ES-I3 (cell line): ENCODE measurements around the gene CLDN19.
"Not testable (repeated sequence)": the region's sequence is repeated elsewhere in the genome, so short reads cannot be mapped to it uniquely, and the experiment has no call there.

Source experiments
- H3K36me3 ChIP-seq: 2 replicates; pipeline ENCODE4 v1.6.1; 2013; ENCODE audit warnings: mild to moderate bottlenecking, low read length, control low read depth, moderate library complexity; ENCODE audit not compliant: insufficient read depth
- H3K4me1 ChIP-seq: 2 replicates; pipeline ENCODE4 v1.6.1; 2013; ENCODE audit warnings: mild to moderate bottlenecking, control low read depth, low read length; ENCODE audit not compliant: insufficient read depth
- H3K9ac ChIP-seq: 2 replicates; pipeline ENCODE4 v1.6.1; 2013; ENCODE audit warnings: low read depth, mild to moderate bottlenecking, low read length, moderate library complexity
- H3K9me3 ChIP-seq: 2 replicates; pipeline ENCODE4 v1.6.1; 2013; ENCODE audit warnings: mild to moderate bottlenecking, low read length, moderate library complexity; ENCODE audit not compliant: control insufficient read depth, insufficient read depth

CLDN19 gene

DNA sequence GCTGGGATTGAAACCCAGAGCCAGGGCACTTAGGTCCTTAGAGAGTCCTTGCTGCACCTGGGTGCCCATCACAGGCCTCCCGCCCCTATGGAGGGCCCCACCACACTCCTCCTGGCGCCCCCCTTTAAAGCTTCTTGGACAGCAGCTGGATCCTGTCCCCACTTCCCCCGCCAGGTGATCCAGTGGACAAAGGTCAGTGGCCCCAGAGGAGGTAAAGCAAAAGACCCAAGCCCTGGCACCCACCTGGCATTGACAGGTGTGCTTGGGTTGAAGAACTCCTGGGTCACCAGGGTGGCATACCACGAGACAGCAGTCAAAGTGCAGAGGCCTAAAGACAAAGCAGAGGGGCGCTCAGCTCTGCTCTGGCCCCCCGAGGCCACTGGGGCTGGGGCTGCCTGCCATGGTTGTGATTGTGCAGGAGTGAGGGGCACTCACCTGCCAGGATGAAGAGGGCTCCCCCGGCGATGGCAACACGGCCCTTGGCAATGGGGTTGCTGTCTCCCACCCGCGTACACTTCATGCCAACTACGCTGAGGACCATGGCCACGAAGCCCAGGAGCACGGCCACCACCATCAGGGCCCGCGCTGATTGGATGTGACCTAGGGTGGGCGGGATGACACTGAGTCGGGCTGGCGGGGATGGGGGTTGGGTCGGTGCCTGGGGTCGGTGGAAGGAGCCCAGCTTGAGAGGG is 1.9 kb downstream of the CLDN19 start:
- H3K9ac ChIP-seq, result no peak overlapping the region
- H3K9me3 ChIP-seq, result no peaks in the 10 kb centered on the region
- H3K4me1 ChIP-seq, result peaks cover 36% of the 10 kb centered on the region
- no peaks in the 10 kb centered on the region for H3K36me3 ChIP-seq

DNA sequence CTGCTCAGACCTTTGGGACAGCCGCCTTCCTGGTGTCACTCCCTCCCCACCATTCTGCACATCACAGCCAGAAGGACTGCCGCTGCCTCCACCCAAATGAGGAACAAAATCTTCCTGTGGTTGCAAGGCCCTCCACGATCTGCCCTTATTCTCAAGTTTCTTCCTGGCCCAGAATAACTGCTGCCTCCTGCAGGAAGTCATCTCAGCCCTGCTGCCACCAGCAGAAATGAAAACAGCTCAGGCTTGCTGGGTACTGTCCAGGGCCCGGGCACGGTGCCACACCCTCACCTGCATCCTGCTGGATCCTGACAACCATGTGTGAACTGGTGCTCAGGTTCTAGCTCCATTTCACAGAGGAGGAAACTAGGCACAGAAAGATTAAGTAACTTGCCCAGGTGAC is 2.8 kb downstream of the CLDN19 start:
- Histone ChIP-seq H3K9me3 (no peaks in the 10 kb centered on the region), H3K36me3 (no peaks in the 10 kb centered on the region), H3K4me1 (peaks cover 33% of the 10 kb centered on the region; the same call in 1 of the 2 replicates), H3K9ac (no peak overlapping the region)

DNA sequence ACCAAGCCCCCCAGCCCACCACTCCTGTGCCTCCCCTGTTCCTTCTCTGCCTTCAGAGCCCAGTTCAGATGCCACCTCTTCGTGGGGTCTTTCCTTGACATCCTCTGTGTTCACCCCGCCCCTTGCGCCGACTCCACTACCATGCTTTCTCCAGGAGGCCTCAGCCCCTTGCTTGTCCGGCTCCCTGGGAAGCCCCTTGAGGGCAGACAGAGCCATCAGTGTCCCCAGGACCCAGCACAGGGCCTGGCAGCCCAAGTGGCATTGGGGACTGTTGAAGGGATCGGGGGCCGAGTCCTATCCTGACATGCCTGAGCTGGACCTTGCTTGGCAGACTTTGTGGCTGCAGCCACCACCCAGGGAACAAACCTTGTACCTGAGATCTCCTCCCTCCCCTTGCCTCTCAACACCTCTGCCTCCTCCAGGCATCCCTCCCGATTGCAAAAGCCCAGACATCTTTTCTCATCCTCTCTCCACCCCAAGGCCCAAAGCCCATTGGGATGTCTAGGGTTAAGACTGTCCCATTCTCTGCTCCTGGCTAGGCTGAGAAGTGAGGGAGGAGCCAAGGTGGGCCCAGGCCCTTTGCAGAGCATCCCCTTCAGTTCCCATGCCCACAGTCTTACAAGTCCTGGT is 3.4 kb downstream of the CLDN19 start:
- Histone ChIP-seq H3K4me1 (peaks cover 33% of the 10 kb centered on the region; the same call in 1 of the 2 replicates), H3K9me3 (no peaks in the 10 kb centered on the region), H3K9ac (no peak overlapping the region), H3K36me3 (no peaks in the 10 kb centered on the region)

DNA sequence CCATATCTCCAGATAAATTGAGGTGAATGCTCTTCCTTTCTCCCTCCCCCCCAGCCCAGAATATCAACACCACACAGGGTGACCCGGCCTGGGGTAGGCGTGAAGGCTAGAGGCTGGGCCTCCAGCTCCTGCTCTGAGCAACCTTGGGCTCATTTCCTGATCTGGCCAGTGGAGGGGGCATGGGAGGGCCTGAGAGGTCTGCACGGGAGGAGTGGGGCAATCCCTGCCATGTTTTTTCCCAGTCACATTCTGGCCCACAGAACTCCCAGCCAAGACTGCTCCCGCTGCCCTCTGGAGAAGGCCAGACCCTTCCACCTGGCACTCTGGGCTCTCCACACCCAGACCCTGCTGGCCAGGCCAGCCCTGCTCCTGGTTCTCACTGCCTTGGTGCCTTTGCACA is 3.9 kb downstream of the CLDN19 start:
- H3K36me3 ChIP-seq, result no peaks in the 10 kb centered on the region
- H3K4me1 ChIP-seq, result peaks cover 29% of the 10 kb centered on the region; the same call in 1 of the 2 replicates
- no peak overlapping the region for H3K9ac ChIP-seq
- no peaks in the 10 kb centered on the region for H3K9me3 ChIP-seq

DNA sequence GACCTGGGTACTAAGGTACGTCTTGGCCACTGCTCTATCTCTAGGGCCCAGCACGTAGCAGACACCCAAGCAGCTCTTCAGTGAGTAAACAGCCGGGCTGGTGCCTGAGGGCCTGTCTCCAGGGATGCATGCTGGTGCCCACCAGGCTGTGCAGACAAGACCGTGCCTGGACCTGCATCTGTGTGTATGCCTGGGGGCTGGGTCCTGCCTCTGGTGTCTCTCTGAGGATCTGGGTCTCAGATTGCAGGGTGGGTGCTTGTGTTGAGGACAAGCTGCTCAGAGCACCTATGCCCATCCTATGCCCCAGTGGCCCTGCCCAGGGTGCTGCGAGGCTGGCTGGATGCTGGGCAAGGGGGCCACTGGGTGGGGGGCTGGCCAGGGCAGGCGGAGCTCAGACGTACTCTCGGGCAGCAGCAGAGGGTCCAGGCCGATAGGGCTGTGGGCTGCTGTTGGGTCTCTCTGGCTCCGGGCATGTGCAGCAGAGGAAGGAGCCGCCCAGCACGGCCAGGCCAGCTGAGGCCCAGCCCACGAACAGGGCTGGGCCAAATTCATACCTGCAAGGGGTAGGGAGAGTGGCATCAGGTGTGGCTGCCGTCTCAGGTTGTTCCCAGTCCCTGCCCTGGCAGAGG is 4.4 kb downstream of the CLDN19 start:
- Histone ChIP-seq H3K9ac (no peak overlapping the region), H3K4me1 (peaks cover 27% of the 10 kb centered on the region; the same call in 1 of the 2 replicates), H3K9me3 (no peaks in the 10 kb centered on the region), H3K36me3 (no peaks in the 10 kb centered on the region)

DNA sequence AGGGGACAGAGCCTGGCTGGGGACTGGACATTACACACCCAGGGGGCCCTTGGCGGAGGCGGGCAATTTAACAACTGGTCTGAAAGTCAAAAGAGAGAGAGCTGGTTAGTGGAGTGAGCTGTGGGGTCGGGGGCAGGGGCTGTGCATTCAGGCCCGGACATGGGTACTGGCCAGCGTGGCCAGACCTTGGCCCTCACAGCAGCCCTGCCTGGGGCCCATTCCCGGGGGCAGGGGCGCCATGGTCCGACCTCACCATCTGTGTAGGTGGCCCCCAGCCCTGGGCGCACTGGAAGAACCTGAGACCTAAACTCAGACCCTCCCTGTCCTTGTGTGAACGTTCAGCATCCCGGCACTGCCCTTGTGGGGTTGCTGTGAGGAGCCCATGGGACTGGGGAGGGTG is 5.0 kb downstream of the CLDN19 start:
- no peaks in the 10 kb centered on the region for H3K9me3 ChIP-seq
- no peak overlapping the region for H3K9ac ChIP-seq
- peaks cover 24% of the 10 kb centered on the region; the same call in 1 of the 2 replicates for H3K4me1 ChIP-seq
- H3K36me3 ChIP-seq, result no peaks in the 10 kb centered on the region

DNA sequence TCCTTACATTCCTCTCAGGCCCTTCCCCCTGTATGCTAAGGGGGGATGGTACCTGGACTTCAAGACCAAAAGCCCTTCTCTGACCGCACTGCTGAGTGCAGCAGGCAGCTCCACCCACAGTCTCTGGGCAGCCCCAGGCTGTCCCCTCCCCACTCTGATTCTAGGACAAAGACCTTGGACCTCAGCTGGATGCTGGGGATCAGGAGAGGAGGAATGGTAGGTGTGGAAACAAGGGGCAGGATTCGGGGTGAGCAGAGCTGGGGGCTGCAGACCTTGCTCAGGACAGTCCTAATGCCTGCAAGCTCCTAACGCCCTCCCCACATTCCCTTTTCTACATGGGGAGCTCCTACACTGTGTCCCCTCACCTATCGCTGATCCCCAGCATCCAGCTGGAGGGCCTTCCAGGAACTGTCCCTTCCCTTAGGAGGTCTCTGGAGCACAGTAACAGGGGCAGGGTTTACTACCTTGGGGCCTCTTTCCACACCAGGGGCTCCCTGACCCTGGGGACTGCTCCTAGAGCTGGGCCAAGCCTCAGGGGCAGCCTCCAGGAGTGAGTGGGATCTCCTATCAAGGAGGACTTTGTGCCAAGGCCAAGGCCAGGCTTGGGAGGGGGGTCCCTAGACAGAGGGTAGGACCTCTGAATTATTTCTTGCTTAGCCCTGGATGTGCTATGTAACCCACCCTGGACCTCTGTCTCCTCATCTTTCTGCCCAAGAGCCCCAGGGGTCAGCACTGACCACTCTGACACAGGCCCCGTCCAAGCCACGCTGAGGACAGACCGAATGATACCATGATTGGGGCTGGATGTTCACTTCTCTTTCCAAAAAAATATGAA is 5.6 kb downstream of the CLDN19 start:
- Histone ChIP-seq H3K9ac (no peak overlapping the region), H3K36me3 (no peaks in the 10 kb centered on the region), H3K9me3 (no peaks in the 10 kb centered on the region), H3K4me1 (peaks cover 22% of the 10 kb centered on the region; the same call in 1 of the 2 replicates)

DNA sequence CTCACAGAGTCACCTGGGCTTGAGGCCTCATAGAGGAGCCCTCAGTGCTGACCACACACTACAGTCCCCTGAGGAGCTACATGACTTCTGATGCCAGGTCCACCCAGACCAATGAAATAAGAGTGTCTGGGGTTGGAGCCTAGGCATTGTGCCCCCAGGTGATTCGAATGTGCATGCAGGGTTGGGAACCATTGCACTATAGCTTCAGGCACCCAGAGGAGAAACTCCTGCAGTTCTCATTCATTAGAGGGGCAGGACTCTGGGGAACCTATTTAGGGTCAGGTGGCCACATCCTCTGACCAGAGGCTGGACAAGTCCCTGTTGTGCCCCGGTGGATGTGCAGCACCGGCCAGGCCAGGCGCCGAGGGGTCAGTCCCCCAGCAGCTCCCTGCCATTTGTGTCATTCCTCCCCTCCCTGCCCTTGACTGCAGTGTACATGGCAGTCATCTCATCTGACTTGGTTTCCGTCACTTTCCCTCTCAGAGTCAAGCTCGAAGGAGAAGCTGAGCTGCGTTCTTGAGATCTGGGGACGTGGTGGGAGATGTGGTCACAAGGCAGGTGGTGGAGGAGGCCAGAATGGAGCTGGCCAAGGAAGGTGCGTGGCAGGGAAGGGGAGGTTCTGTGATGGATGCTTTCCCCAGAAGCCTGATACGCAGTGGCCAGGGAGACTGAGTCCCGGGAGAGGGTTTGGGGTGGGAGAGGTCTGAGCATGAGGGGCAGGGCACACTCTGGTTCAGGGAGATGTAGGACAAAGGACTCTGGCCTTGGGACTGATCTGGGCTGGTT is 6.4 kb downstream of the CLDN19 start:
- no peaks in the 10 kb centered on the region for H3K36me3 ChIP-seq
- H3K4me1 ChIP-seq, result peaks cover 14% of the 10 kb centered on the region; the same call in 1 of the 2 replicates
- H3K9me3 ChIP-seq, result no peaks in the 10 kb centered on the region
- no peak overlapping the region for H3K9ac ChIP-seq

DNA sequence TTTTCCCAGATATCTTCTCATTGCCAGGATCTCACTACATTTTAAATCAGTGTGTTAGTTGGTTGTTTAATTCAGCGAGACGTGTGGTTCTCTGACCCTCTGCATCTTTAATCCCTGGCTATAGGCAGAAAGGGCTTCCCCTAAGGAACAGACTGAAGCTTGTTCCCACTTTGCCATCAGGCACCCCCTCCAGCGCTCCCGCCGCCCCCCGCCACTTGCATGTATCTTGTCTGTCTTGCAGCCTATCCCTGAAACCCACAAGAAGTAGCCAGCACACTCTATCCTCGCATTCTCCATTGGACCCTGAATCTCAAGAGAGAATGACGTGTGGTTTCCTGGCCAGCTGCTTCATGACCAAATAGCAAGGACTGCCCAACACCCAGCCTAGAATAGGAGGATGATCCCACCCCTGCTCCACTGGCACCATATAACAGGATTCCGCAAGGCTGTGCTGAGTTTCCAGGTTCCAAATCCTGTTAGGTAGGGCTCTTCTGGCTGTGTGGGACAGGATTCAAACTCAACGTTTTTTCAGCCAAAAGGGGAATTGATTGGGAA is 7.8 kb downstream of the CLDN19 start:
- no peaks in the 10 kb centered on the region for H3K36me3 ChIP-seq
- peaks cover 14% of the 10 kb centered on the region; the same call in 1 of the 2 replicates for H3K4me1 ChIP-seq
- no peak overlapping the region for H3K9ac ChIP-seq
- H3K9me3 ChIP-seq, result no peaks in the 10 kb centered on the region

DNA sequence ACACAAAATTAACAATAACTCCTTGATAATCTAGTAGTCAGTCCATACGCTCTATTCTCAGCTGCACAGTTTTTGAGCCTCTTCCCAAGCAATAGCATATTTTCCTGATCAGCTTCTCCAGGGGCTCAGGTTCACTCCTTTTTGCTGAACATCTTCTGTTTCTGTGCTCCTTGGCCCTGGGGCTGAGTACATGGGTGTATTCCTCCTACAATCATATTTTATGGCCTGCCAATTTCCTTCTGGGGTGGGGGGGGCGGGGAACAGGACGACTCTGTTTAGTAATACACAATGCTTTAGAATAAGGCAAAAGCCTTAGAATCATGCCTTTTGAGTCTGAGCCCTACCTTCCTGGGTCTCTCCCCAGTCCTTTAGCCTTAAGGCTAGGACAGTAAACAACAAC is 8.5 kb downstream of the CLDN19 start:
- no peaks in the 10 kb centered on the region for H3K36me3 ChIP-seq
- H3K9me3 ChIP-seq, result no peaks in the 10 kb centered on the region
- peaks cover 14% of the 10 kb centered on the region; the same call in 1 of the 2 replicates for H3K4me1 ChIP-seq
- no peak overlapping the region for H3K9ac ChIP-seq

DNA sequence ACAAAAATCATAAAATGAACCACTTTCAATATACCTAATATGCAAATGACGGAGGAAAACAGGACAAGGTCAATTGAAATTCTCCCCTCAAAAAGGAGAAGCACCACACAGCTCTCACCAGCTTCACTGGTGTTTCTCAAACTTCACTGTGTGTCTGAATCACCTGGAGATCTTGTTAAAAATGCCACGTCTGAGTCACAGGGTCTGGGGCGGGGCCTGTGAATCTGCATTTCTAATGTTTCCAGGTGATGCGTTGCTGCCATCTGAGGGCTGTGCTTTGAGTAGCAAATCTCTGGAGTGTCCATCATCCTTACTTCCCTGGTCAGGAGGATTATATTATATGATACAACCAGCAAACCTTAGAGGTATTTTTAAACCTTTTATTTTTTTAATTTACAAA is 9.0 kb downstream of the CLDN19 start:
- H3K36me3 ChIP-seq, result no peaks in the 10 kb centered on the region
- H3K4me1 ChIP-seq, result peaks cover 14% of the 10 kb centered on the region; the same call in 1 of the 2 replicates
- H3K9ac ChIP-seq, result no peak overlapping the region
- H3K9me3 ChIP-seq, result no peaks in the 10 kb centered on the region

DNA sequence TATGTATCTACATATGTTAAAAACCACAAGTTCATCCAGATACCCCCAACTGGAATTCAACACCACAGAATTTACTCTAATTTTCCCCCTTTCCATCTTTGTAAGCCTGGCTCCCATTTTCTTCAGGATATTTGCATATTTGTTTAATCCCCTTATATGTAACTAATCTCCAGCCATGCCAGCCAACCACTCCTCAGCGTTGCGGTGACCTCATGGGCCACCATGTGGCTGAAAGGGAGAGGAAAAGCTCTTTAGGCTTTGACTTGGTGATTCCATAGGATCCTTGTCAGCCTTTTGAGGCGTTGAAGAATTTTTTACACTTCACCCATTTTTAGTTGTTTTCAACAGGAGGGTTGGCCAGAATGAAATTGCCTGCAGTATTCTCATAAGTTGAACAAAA is 10.0 kb downstream of the CLDN19 start:
- Histone ChIP-seq H3K9ac (no peak overlapping the region), H3K9me3 (no peaks in the 10 kb centered on the region)

DNA sequence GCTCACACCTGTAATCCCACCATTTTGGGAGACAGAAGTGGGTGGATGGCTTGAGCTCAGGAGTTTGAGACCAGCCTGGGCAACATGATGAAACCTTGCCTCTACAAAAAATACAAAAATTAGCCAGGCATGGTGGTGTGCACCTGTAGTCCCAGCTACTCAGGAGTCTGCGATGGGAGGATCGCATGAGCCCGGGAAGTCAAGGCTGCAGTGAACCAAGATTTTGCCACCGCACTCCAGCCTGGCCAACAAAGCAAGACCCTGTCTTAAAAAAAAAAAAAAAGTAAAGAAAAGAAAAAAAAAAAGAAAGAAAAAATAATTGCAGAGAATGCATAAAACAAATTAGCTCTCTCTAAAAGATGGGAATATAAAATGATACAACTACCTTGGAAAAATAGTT is 14.2 kb downstream of the CLDN19 start:
- not testable (repeated sequence) for H3K36me3 ChIP-seq, H3K4me1 ChIP-seq, H3K9ac ChIP-seq, H3K9me3 ChIP-seq

More for the DNA sequence above, 10.0 kb downstream of the CLDN19 start:
- no peaks in the 10 kb centered on the region for H3K36me3 ChIP-seq
- peaks cover 14% of the 10 kb centered on the region; the same call in 1 of the 2 replicates for H3K4me1 ChIP-seq
